OCI-LY3 (cell line): ENCODE results near the gene PINLYP.

Source experiments
- EZH2phosphoT487 ChIP-seq: fragments of 200-600 bp; shearing (Covaris generic); IDR thresholded peaks from 2 replicates; pipeline ENCODE4 v1.6.1; 2018; ENCODE audit warnings: antibody characterized with exemption, mixed run types, low read depth
- TF ChIP-seq, protein P1 (sequence below): fragments of 200-600, 300-600 bp; sonication (generic); IDR thresholded peaks from 2 replicates; pipeline ENCODE4 v1.5.1; 2014; ENCODE audit warnings: antibody characterized with exemption, low read length, low read depth

DNA sequence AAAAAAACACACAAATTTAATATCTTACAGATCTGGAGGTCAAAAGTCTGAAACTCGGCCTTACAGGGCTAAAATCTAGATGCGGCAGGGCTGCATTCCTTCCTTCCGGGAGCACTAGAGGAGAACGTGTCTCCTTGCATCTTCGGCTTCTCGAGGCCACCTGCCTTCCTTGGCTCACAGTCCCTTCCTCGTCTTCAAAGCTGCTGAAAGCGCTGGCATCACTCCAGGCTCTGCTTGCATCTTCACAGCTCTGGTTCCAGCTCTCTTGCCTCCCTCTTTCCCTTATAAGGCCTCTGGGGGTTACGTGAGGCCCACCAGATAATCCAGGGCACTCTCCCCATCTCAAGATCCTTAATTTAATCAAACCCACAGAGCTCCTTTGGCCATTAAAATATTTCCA is 10.8 kb upstream of the PINLYP start:
- TF ChIP-seq, protein P1, sequence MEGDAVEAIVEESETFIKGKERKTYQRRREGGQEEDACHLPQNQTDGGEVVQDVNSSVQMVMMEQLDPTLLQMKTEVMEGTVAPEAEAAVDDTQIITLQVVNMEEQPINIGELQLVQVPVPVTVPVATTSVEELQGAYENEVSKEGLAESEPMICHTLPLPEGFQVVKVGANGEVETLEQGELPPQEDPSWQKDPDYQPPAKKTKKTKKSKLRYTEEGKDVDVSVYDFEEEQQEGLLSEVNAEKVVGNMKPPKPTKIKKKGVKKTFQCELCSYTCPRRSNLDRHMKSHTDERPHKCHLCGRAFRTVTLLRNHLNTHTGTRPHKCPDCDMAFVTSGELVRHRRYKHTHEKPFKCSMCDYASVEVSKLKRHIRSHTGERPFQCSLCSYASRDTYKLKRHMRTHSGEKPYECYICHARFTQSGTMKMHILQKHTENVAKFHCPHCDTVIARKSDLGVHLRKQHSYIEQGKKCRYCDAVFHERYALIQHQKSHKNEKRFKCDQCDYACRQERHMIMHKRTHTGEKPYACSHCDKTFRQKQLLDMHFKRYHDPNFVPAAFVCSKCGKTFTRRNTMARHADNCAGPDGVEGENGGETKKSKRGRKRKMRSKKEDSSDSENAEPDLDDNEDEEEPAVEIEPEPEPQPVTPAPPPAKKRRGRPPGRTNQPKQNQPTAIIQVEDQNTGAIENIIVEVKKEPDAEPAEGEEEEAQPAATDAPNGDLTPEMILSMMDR: no peak
- TF ChIP-seq EZH2phosphoT487: no peak
